ENCODE data around the gene CAMSAP3.

CAMSAP3 gene

GRCh38 chr19:7579182-7579581 is 16.5 kb upstream of the CAMSAP3 start:
- DNase-seq, result no peak

- DNase-seq, result no peak
Observed at GRCh38 chr19:7582446-7582845, 13.2 kb upstream of the CAMSAP3 start.

- DNase-seq, result no peak
Observed at GRCh38 chr19:7589822-7590221, 5.8 kb upstream of the CAMSAP3 start.

GRCh38 chr19:7590256-7590655 is 5.4 kb upstream of the CAMSAP3 start:
- DNase-seq, result no peak

- no peak for DNase-seq
Observed at GRCh38 chr19:7596211-7596937, 711 bp downstream of the CAMSAP3 start.

- no peak for DNase-seq
Observed at GRCh38 chr19:7597689-7598088, 2.0 kb downstream of the CAMSAP3 start.

GRCh38 chr19:7598180-7598579 is 2.5 kb downstream of the CAMSAP3 start:
- DNase-seq, result no peak

- no peak for DNase-seq
Observed at GRCh38 chr19:7600721-7601120, 5.1 kb downstream of the CAMSAP3 start.

- no peak for DNase-seq
Observed at GRCh38 chr19:7602240-7602934, 6.7 kb downstream of the CAMSAP3 start.

GRCh38 chr19:7602935-7603497 is 7.4 kb downstream of the CAMSAP3 start:
- no peak for DNase-seq

GRCh38 chr19:7603919-7604318 is 8.3 kb downstream of the CAMSAP3 start:
- DNase-seq, result no peak

GRCh38 chr19:7605490-7606222 is 10.0 kb downstream of the CAMSAP3 start:
- DNase-seq, result peak; percentile 48

- DNase-seq, result no peak
Observed at GRCh38 chr19:7606289-7606688, 10.6 kb downstream of the CAMSAP3 start.

GRCh38 chr19:7607212-7607873 is 11.7 kb downstream of the CAMSAP3 start:
- DNase-seq, result no peak

- DNase-seq, result no peak
Observed at GRCh38 chr19:7607874-7608560, 12.4 kb downstream of the CAMSAP3 start.

- DNase-seq, result no peak
Observed at GRCh38 chr19:7610491-7611240, 15.0 kb downstream of the CAMSAP3 start.

- no peak for DNase-seq
Observed at GRCh38 chr19:7611541-7612279, 16.0 kb downstream of the CAMSAP3 start.

GRCh38 chr19:7612282-7613274 is 16.9 kb downstream of the CAMSAP3 start:
- no peak for DNase-seq
